Stimulated activated CD4-positive, alpha-beta T cell treated with anti-CD3 and anti-CD28 coated beads, Interleukin-1b, Interleukin-23, amount 100 ng/mL, for 24 hours (primary cell): ENCODE results near the gene SUGT1.
"Not testable (repeated sequence)": the region's sequence is repeated elsewhere in the genome, so short reads cannot be mapped to it uniquely, and the experiment has no call there.

ENCODE experiments used
- DNase-seq, 4 experiments: peaks; one replicate each; pipeline ENCODE4 v3.0.0-alpha.2; 2020; ENCODE audit warnings: low read depth in 4 of 4, low spot score in 1 of 4

Gene SUGT1

GRCh38 chr13:52665325-52665724, 12.7 kb downstream of the SUGT1 start:
- DNase-seq: no peak

- DNase-seq: no peak
Observed at GRCh38 chr13:52669677-52670076, 17.0 kb downstream of the SUGT1 start.

- no peak for DNase-seq
Observed at GRCh38 chr13:52670726-52671125, 18.1 kb downstream of the SUGT1 start.

- DNase-seq: no peak
Observed at GRCh38 chr13:52673465-52673864, 20.8 kb downstream of the SUGT1 start.

GRCh38 chr13:52677823-52678222, 25.2 kb downstream of the SUGT1 start:
- DNase-seq: no peak

- not testable (repeated sequence) for DNase-seq
Observed at GRCh38 chr13:52685806-52686205, 33.2 kb downstream of the SUGT1 start.

GRCh38 chr13:52686376-52686775, 33.7 kb downstream of the SUGT1 start:
- no peak for DNase-seq

- peak in 1 of 4 experiments; percentile 2 for DNase-seq
Observed at GRCh38 chr13:52695856-52696255, 43.2 kb downstream of the SUGT1 start.

- DNase-seq: no peak
Observed at GRCh38 chr13:52696566-52696965, 43.9 kb downstream of the SUGT1 start.

GRCh38 chr13:52701728-52702465, 49.3 kb downstream of the SUGT1 start:
- DNase-seq: no peak

- DNase-seq: no peak
Observed at GRCh38 chr13:52703482-52703881, 50.8 kb downstream of the SUGT1 start.

- no peak for DNase-seq
Observed at GRCh38 chr13:52706081-52706480, 53.4 kb downstream of the SUGT1 start.

GRCh38 chr13:52707375-52707774, 54.7 kb downstream of the SUGT1 start:
- DNase-seq: no peak

GRCh38 chr13:52708266-52708665, 55.6 kb downstream of the SUGT1 start:
- DNase-seq: not testable (repeated sequence)

GRCh38 chr13:52711286-52711685, 58.6 kb downstream of the SUGT1 start:
- no peak for DNase-seq

GRCh38 chr13:52712385-52712784, 59.7 kb downstream of the SUGT1 start:
- DNase-seq: no peak

GRCh38 chr13:52713894-52714293, 61.3 kb downstream of the SUGT1 start:
- DNase-seq: no peak

GRCh38 chr13:52720904-52721303, 68.3 kb downstream of the SUGT1 start:
- not testable (repeated sequence) for DNase-seq

- DNase-seq: not testable (repeated sequence)
Observed at GRCh38 chr13:52721356-52721755, 68.7 kb downstream of the SUGT1 start.

GRCh38 chr13:52723181-52723580, 70.5 kb downstream of the SUGT1 start:
- DNase-seq: no peak

GRCh38 chr13:52725302-52725701, 72.7 kb downstream of the SUGT1 start:
- DNase-seq: no peak

- no peak for DNase-seq
Observed at GRCh38 chr13:52726258-52726657, 73.6 kb downstream of the SUGT1 start.

GRCh38 chr13:52734075-52734623, 81.5 kb downstream of the SUGT1 start:
- no peak for DNase-seq
